Kasumi-1 (cell line): ENCODE data around the gene CLBA1.
A peak's percentile ranks its signal among the peaks of the same experiment; 100 is the strongest.

ENCODE experiments used
- DNase-seq, 2 experiments: peaks; one replicate each; lab custom pipeline; 2025; lab: John Stamatoyannopoulos, UW

CLBA1 gene

DNA sequence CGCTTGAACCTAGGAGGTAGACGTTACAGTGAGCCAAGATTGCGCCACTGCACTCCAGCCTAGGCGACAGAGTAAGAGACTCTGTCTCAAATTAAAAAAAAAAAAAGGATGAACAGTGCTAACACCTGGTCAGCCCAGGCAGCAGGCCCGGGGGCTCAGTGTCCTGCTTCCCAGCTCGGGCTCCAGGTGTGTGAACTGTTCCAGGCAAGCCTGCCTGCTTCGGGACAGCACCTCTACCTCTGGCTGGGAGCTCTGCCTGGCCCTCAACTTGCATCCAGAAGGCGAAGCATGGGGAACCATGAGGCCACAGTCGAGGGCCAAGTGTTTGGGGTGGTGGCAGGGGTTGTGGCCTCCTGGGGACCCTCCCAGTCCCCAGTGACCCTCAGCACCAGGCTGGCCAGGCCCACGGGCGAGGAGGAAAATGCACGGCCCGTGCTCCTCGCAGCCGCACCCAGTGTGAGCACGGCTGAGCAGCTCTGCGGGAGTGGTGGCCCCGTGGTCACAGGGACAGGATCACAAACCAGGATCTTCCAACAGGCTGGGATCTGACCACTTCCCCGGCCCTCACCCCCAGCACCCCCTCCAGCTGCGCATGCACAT is 19.8 kb downstream of the CLBA1 start:
- no peak for DNase-seq

DNA sequence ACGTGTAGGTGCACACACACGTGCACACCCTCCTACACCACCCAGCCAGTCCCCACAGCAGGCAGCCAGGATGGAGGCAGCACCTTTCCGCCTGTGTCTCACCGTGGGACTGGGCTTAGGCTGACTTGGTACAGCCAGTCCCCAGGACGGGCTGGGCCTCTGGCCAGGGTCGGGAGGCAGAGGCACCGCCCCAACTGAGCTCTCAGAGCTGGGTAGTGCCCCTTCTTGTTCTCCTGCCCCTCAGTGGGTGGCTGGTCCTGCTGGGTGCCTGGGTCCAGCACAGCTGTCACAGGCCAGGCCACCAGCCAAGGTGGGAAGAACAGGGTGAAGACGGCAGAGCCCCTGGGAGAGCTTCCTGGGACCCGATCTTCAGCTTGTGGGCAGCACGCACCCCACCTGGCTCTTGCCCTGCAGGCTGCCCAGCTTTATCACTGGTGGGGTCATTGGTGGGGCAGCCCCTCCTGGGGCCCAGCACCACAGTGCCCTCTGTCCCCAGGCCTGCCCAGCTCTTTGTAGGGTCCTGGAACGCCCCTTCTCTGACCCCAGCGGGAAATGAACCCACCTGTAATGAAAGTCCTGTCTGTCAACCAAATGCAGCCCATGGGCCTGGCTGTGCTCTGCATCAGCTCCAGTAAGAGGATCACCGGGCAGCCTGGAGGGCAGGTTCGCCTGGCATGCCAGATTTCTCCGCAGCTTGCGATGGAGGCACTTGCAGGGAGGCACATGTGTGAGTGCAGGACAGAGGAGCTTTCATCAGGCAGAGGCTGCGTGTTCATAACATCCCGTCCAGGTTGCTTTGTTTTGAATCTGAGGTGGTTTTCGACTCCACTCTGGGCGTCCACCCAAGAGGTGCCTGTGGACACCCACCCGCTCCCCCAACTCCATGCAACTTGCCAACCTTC is 20.6 kb downstream of the CLBA1 start:
- DNase-seq: no peak

DNA sequence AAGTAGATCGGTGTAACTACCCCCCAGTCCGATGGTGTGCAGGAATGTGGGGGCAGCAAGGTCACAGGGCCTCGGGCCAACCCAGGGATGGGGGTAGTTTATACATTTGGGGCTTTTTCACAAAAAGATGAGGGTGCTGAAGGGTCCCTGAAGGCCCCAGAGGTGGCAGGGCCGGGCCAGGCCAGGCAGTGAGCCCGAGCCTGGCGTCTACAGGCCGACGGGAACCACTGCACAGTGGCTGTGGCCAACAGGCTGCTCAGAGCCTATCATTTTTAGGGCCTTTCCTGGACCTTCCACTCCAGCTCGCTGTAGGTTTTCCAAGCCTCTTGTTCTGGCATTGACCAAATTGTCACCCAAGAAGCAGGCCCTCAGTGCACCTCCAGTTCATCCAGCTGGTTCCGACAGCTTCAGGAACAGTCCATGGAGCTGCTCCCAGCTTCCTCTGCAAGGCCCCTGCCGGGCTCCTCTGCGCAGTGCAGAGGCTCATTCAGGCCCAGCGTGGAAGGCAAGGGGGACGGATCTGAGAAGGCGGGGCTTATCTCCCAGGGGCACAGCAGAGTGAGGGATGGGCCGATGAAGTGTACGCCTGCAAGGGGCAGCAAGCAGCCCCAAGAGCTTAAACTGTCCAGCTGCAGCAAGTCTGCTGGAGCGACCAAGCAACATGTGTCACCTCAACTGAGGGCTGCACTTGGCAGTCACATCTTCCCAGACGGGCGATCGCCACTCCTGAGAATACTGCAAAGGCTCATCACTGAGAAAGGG is 21.4 kb downstream of the CLBA1 start:
- DNase-seq: no peak

DNA sequence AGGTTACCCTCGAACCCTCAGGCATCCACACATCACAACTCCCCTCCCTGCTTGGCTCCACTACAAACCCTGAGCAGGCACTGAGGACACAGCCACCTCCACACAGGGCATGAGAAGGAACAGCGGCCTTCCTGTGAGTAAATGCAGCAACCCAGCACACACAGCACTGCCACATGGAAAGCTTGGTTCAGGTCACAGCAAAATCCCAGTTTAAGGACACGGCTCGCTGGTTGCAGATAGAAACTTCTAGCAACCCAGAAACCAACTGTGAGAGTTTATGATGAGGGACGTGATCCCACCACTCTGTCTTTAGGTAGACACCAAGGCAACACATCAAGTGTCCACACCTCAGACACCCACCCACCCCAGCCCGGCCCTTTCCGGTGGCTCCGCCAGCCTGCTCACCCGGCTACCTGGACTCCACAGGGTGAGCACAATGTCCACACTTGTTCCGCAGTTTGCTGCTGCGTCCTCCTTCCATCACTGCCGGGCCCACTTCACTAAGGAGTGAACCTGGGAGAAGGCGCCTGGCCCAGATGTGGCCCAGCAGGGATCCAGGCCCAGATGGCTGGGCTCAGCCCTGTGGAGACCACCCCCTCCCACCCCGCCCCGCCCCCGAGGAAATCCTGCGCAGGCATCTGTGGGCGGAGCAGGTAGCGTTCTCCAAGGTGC is 22.1 kb downstream of the CLBA1 start:
- no peak for DNase-seq

DNA sequence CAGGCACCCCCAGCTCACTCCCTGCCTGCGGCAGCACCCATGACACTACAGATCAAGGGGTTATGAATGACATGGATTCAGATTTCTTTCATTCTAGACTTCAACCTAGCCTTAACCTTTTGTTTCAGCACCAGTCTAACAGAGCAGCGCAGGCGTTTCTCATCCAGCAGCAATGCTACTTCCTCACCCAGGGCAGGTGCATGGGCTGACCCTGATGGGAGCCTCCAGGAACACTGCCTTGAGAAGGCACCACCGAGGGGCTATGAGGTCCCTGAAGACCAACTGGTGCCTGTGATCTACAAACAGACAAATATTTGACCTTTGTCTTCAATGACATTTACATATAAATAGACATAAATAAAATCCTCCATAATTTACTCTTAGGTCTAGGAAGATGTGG is 24.5 kb downstream of the CLBA1 start:
- no peak for DNase-seq

DNA sequence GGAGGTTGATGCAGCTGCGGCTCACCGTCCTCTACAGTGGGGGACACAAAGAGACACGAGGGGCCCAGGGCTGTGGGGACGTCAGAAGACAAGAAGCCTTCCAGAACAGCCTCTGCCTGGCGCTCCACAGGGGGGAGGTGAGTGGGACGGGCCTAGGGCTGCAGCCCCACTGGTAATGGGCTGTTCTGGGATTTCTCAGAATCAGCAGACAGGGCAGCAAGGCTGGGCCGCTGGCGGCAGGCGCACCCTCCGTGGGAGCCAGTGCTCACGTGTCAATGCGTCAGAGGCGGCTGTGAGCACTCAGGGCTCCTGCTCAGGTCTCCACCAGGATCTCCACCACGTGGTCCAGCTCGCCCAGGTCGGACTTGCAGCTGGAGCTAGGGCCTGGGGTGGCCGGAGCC is 25.3 kb downstream of the CLBA1 start:
- no peak for DNase-seq

DNA sequence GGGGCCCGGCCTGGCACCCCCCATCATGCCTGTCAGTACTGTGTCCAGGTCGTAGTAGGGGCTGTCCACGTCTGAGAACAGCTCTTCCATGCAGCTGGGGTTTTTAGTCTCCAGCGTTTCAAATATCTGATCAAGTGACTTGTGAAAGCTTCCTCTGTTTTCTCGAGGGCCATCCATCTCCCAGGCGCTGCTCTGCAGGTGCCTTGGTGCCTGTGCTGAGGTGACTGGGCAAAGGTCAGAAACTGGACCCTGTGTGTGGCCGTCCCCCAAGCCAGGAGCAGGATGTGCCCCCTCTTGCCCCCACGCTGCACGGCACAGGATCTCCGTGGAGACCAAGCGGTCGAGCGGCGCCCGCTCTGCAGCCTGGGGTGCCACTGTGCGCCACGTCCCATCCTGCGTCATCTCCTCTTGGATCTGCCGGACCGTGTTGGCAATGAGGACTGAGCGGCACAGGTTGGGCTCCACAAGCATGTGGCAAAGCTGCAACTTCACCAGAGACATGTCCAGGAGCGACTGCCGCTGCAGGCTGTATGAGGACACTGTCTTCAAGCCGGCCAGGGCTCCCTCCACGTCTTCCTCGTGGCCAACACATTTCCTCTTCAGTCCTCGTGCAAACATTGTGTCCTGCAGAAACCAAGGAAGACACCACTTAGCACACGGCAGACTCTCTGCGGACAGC is 25.9 kb downstream of the CLBA1 start:
- no peak for DNase-seq

DNA sequence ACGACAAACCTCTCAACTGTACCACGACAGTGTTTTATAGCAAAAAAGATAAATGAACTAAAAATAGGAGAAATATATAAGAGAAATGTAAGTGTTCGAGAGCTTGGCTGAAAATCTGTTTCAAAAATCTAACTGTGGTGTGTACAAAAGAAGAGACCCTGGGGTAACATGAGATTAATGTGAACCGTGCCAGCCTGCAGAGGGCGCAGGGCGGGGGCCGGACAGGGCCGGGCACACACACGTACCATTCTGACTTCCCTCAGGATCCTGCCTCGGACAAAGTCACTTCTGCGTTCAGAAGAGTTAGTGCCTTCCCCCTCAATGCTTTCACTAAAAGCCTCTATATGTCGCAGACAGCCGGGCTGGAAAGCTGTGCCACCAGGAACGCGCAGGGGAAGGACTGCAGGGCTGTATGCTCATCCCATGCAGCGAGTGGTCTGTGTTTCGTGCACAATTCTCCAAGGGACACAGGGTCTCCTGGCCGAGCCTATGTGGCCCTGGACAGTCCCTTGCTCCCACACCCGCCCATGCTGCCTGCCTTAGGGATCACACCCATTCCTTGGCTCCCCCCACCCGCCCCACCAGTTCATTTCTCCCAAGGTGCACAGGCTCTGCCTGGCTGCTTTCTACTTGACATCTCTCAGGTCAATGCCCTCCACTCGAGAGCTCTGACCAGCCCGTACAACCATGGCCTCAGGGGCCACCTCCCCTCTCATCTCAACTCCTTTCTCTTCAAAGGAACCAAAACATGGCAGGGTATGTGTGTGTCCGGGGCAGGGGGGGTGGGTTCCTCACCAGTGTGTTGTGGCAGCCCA is 26.8 kb downstream of the CLBA1 start:
- DNase-seq: peak; percentile 19 to 24

DNA sequence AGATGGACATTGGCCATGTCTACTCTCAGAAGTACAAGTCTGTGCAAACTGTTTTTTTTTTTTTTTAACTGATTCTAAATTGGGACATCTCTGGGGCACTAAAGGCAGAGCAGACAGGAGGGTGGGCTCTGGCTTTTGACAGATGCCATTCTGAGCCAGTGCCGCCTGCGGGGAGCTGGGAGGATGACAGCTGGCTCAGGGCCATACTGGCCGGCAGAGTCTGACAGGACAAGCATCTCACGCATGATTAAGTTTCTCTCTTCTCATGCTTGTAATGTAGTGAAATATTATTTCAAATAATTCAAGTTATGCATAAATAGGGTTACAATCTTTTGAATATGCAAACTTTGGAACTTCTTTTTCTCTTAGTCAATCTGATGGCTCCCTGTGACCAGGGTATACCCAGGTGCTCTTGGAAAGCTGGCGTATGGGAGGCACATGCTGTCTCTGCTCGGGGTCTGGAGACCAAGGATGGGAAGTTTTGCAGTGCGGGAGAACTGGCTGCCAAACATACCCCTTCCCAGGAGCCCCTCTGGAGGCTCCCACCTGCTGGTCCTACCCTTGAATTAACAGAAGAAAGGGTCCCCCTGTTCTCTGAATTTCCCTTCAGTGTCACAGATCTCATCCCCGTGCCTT is 27.7 kb downstream of the CLBA1 start:
- no peak for DNase-seq

DNA sequence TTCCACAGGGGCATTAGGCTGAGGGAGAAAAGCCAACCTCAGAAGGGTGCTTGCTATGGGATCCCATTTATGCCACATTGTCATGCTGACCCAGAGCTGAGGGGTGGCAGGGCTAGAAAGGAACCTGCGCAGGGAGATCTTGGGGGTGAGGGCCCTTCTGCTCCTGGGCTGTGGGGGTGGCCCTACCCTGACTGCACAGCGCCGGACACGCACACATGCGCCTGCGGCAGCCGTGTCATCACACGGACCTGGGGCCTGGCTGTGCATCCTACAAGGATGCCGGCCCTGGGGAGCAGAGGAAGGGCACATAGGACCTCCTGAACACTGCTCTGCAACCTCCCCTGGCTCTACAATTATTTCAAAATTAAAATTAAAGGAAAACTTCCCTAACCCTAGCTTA is 28.4 kb downstream of the CLBA1 start:
- DNase-seq: no peak

DNA sequence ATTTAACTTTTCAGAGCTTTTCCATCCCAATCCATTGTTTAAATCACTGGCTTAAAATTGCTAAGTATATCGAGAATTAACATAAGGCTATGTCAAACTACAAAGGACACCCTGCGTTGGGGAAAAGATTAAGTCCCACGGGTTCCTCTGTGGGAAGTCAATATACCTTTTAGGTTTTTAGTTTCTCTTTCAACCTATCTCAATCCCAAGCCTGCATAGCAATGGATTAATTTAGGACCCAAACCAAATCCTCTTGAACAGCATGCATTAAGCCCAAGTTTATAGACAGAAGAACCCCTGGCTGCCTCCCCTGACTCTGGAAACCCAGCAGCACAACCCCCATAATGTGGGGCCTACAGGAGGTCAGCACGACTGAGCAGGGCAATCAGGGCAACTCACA is 29.0 kb downstream of the CLBA1 start:
- no peak for DNase-seq

DNA sequence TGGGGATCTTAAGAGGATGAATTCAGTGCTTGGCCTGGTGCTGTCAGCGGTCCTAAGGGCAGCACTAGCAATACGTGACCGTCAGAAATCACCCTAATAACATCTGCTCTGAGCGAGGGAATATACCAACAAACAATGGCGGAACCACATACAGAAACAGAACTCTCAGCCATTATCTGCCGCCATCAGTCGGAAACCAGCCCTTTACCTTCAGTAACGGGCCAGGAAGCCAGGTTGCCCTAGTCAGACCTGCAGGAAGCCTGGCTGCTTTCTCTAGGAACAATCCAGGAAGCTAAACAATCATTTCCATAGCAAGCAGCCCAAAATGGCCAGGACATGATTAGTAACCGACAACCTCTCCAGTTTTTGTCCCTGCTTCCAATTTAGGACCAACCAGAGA is 29.7 kb downstream of the CLBA1 start:
- no peak for DNase-seq

DNA sequence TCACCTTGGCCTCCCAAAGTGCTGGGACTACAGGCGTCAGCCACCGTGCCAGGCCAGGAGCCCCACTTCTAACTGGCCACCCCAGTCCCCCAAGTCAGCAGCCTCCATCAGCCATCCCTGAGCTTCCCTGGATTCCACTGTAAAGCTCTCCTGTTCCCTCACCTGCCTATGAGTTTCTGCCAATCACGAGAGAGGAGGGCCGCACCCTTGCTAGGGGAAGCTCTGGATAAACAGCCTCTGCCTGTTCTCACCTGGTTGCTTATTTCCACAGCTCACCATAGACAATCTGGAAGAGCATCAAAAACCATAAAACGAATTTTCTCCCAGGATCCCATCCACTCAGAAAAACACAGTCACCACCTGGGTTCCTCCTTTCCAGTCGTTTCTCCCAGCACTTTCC is 30.3 kb downstream of the CLBA1 start:
- DNase-seq: no peak

DNA sequence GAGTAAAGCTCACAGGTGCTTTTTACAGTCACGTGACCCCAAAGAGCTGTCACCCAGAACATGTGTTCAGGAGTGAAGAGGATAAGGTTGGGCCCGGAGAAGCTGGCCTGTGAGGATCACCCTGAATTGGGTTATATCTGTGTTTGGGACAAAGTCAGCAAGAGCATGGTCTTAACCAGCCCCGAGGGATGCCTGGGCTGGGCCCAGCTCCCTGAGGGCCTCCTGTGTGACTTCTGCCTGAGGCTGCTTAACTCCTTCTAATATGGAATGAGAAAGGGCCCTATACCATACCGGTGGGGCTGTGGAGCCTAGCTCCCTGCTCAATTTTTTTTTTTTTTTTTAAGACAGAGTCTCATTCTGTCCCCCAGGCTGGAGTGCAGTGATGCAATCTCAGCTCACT is 32.8 kb downstream of the CLBA1 start:
- DNase-seq: no peak

DNA sequence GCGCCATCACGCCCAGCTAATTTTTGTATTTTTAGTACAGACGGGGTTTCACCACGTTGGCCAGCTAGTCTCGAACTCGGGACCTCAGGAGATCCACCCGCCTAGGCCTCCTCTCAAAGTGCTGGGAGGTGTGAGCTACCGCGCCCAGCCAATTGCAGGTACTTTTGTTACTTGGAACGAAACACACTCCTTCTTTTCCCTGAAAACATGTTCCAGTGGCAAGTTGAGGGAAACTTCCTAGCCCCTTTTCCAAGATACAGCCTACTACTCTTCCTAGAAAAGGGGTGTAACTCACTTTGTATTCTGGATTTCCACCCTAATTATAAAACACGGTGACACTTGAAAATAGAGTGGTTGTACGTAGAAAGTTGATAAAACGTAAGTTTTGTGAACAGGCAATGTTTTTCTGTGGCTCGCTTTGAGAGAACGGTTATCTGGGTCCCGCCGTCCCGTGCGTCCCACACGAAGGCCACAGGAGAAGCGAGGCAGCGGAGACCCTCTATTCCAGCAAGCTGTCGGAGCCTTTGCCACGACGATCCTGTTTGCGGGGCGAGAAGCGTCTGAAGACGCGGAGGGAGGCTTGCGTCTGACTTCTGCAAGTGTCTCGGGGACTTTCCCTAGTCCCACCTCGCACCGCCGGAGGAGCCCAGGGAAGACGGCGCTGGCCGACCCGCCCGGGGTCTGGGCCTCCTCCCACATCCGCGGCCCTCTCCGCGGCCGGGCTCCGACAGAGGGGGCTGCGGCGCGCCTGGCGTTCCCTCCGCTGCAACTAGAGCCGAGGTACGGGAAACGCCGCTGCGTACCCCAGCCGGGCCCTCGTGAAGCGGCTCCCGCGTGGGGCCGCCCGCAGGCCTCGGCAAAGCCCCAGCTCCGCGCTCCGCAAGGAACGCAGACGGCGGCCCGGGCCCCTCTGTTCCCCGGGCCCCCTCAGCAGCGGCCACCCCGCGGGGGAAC is 34.5 kb downstream of the CLBA1 start:
- DNase-seq: peak; percentile 12 to 13

DNA sequence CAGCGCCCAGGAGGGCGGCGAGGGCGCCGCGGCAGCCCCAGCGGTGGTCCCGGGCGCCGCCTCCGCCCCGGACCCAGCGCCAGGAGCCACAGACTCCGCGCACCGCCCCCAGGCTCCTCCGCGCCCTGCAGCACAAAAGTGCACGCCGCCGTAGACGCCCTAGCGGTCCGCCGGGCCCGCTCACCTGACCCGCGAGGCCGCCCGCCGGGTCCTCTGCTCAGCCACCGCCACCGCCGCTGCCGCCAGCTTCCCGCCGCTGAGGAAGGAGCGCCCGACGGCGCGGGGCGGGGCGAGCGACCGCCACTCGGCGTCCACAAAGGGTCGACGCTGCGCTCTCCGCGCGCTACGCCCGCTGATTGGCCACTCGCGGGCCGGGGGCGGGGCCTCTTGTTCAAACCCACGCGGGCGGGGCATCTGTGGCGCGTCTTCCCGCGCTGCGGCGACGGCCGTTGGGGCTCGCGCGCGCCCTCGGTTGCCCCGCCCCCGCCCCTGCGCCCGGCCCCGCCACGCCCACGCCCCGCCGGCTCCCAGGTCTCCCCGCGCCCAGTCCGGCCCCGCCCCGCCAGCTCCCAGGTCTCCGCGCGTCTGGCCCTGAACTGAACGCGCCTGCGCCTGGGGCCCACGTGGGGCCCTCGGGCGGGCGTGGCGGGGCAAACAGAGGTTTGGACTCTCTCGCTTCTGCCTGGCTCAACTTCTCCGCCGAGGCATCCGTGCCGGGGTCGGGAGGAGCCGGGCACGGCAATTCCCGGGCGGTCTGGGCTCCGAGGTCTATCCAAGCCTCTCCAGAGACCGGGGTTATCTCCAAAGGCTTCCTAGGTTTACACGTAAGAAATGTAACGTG is 35.4 kb downstream of the CLBA1 start, which contains the start of gene CDCA4:
Gene CDCA4, minus strand, starts transcription at position 269 of the 841 bp plus-strand sequence. CDS start 9,154 bp downstream, outside the sequence.
- DNase-seq: peak; percentile 96 to 97

DNA sequence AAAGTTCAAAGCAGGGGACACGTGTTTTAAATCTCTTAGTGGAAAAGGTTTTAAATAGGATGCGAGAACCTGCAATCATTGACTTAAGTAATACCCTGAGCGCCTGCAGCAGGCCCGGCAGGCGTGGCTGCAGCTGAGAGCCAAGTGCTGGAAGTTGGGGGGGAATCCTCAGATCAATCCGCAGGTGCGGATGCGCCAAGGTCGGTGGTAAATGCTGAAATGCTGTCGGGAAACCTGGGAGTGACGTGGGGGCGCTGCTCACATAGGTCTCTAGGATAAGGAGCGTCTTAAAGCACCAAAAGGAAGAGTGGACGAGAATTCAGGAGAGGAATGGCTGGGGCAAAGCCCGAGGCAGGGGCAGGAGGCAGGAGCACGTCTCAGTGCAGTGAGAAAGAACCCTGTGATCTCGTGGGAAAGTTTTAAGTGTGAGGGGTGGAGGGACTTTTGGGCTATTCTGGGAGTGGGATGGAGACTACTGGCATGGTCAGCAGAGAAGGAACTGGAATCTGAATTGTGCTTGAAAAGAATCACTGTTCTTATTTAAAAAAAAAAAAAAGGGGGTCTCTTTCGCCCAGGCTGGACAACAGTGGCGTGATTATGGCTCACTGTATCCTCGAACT is 36.2 kb downstream of the CLBA1 start:
- peak; percentile 41 to 50 for DNase-seq

DNA sequence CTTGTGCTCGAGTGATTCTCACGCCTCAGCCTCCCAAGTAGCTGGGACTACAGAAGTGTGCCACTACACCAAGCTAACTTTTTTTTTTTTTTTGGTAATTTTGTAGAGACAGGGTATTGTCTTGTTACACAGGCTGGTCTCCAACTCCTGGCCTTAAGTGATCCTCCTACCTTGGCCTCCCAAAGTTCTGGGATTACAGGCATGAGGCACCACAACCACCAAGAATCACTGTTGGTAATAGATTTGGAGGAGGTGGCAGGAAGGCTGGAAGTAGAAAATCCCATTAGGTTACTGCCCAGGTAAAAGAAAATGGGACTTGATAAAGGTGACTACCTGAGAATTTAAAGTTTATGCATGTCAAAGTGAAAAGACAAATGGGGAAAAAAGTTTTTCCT is 36.7 kb downstream of the CLBA1 start:
- no peak for DNase-seq
